Small intestine (tissue), 7 donors: ENCODE data around the gene GFRA4. TPM values are rescaled to one million over a fixed set of nuclear protein-coding genes. Genes with fewer than 3 reads are reported as not detected.

ENCODE experiments used
- DNase-seq, 2 donors: peaks; one replicate each; pipeline versions ENCODE4 v3.0.0 to v3.0.0-alpha.2; 2013
- FAIRE-seq: peaks from 2 replicates; lab custom pipeline; 2012; peaks lifted over from hg19 to GRCh38; lab: Jason Lieb, UNC
- H3K27ac ChIP-seq, 3 donors: one replicate each; pipeline ENCODE4 v1.5.1; 2013; ENCODE audit warnings: low read length in 2 of 3, mild to moderate bottlenecking in 2 of 3, control low read depth in 1 of 3, inconsistent platforms in 1 of 3, low read depth in 1 of 3, moderate library complexity in 1 of 3
- H3K27me3 ChIP-seq, 3 donors: one replicate each; pipeline ENCODE4 v1.6.1; 2013; ENCODE audit warnings: low read length in 3 of 3, inconsistent platforms in 1 of 3; ENCODE audit not compliant: control insufficient read depth in 3 of 3, insufficient read depth in 3 of 3
- H3K36me3 ChIP-seq, 3 donors: one replicate each; pipeline ENCODE4 v1.6.1; 2013; ENCODE audit warnings: low read length in 3 of 3, inconsistent platforms in 1 of 3, low read depth in 1 of 3, mild to moderate bottlenecking in 1 of 3, moderate library complexity in 1 of 3; ENCODE audit not compliant: control insufficient read depth in 3 of 3, insufficient read depth in 2 of 3
- H3K4me1 ChIP-seq, 3 donors: one replicate each; pipeline ENCODE4 v1.6.1; 2013; ENCODE audit warnings: low read length in 2 of 3, inconsistent platforms in 1 of 3, low read depth in 1 of 3, mild to moderate bottlenecking in 1 of 3, moderate library complexity in 1 of 3; ENCODE audit not compliant: control insufficient read depth in 3 of 3, insufficient read depth in 2 of 3
- H3K4me3 ChIP-seq, 3 donors: one replicate each; pipeline ENCODE4 v1.5.1; 2013; ENCODE audit warnings: low read length in 3 of 3, control low read depth in 1 of 3, inconsistent platforms in 1 of 3, low read depth in 1 of 3, mild to moderate bottlenecking in 1 of 3, moderate library complexity in 1 of 3
- H3K9me3 ChIP-seq, 2 donors: one replicate each; pipeline ENCODE4 v1.6.1; 2013; ENCODE audit warnings: low read depth in 1 of 2, low read length in 1 of 2; ENCODE audit not compliant: control insufficient read depth in 2 of 2, insufficient read depth in 1 of 2
- WGBS, 3 donors: extraction: QIAGEN DNeasy Blood & Tissue Kit; methylation state at CpG; one replicate each; pipeline ENCODE4 v1.1.7; 2013; 5-methylcytosine and 5-hydroxymethylcytosine counted together
- polyA plus RNA-seq, 4 donors: library from polyadenylated mRNA; stranded (reverse) in 3 of 4; unstranded in 1 of 4; fragments of 200-250 nt in 3 of 4; fragments of 120-200 nt in 1 of 4; gene quantifications; one replicate each; pipeline versions ENCODE4 v1.2.1 to v1.2.3, GENCODE V29; 2013
- donor health status: healthy with polysubstance abuse.
- donor health status: control.
- donor health status: control.
- donor health status: Bipolar disorder and iron deficiency.
- donor health status: healthy.

The GFRA4 gene
- polyA plus RNA-seq, 4 donors: not detected

DNA sequence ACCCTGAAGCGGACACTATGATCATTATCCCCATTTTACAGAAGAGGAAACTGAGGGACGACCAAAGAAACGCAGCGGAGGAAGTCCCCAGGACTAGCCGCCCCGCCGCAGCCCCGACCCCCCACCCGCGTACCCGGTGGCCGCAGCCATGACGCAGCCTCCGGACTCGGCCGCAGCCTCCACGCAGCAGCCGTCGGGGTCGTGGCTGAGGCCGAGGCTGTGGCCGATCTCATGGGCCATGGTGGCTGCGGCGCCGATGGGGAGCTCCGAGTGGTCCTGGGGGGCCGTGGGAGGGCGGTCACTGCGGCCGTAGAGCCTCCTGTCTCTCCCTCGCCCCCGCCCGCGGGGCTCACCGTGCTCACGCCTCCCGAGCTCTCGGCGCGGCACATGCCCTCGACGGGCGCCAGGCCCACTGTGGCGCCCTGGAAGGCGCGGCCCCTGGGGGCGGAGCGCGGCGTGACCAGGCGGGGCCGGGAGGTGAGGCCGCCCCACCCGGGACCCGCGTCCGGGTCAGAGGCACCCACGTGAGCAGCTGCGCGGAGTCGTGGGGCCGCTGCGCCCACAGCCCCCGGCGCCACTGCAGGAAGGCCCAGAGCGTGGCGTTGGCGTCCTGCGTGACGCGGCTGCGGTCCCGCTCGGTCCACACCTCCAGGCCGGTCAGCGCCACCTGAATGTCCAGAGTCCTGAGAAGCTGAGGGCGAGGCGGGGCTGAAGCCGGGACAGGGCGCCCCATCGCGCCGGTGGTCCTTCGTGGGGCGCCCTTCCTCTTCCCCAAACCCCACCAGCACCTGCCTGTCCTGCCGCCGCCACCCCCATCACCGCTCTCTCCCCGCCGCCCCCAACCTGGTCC is 10.2 kb upstream of the GFRA4 start:
- Histone ChIP-seq H3K9me3 (no peaks in the 10 kb centered on the region), H3K27me3 (peaks cover 9 to 74% (median 12%) of the 10 kb centered on the region in 3 donors), H3K36me3 (peaks cover 0 to 2% (median 0%) of the 10 kb centered on the region in 3 donors), H3K4me3 (no peak overlapping the region), H3K4me1 (peaks cover 0 to 2% (median 0%) of the 10 kb centered on the region in 3 donors), H3K27ac (no peak overlapping the region)
- FAIRE-seq (no peak), DNase-seq (no peak)
- 33 to 56% (median 38%) methylated on average over 68 to 90 of the region's 90 CpGs for WGBS, 3 donors

DNA sequence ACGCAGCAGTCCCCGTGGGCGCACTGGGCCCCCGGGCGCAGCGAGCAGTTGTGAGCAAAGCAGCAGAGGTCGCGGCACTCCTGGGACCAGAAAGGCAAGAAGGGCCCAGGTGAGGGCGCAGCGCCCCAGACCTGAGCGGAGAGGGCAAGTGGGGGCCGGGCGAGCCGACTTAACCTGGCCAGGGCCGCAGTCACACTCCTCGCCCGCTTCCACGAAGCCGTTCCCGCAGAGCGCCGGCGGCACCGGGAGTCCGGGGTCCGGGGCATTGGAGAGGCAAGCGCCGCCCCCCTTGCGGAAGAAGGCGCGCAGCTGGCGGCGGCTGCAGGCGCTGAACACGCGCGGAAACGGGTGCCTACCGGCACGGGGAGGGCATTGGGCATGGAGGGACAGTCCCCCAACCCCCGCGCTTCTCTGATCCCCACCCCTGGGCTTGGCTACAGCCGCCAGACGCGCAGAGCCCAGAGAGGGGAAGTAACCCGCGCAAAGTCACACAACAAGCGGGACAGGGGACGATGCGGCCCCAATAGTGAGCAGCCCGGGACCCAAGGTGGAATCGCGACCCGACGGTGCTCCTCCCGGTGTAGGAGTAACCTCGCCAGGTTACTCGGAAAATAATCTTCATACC is 9.5 kb upstream of the GFRA4 start:
- peaks cover 0 to 2% (median 0%) of the 10 kb centered on the region in 3 donors for H3K4me1 ChIP-seq
- DNase-seq (no peak), FAIRE-seq (no peak)

DNA sequence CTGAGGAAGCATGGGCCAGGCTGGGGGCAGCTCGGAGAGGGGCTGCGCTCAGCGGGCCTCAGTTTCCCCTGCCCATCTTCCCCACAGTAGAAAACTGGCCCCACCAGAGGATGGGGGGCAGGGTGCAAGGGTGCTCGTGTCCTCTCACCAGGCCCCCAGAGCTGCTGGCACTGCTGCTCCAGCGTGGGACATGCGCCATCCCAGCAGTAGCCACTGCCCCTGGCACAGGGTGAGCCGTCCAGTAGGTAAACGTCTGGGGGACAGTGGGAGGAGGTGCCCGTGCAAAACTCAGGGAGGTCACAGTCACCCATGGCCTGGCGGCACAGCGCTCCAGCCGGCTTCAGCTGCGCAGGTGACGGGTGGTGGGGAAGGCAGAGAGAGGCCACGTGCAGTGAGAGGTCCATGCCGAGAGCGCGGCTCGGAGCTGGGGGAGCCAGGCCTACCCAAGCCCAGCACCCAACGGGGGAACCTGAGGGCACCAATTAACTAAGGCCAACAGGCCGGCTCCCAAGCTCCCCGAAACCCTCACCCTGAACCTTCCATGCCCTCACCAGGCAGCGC is 8.9 kb upstream of the GFRA4 start:
- WGBS, 3 donors: 37 to 54% (median 40%) methylated on average over 21 to 23 of the region's 23 CpGs
- H3K4me3 ChIP-seq: no peak overlapping the region
- H3K27ac ChIP-seq: no peak overlapping the region
- peaks cover 0 to 2% (median 0%) of the 10 kb centered on the region in 3 donors for H3K4me1 ChIP-seq
- peaks cover 0 to 2% (median 0%) of the 10 kb centered on the region in 3 donors for H3K36me3 ChIP-seq
- no peaks in the 10 kb centered on the region for H3K9me3 ChIP-seq
- no peak for FAIRE-seq
- peaks cover 9 to 64% (median 12%) of the 10 kb centered on the region in 3 donors for H3K27me3 ChIP-seq
- no peak for DNase-seq

More for the DNA sequence above, 9.5 kb upstream of the GFRA4 start:
- Histone ChIP-seq H3K4me3 (no peak overlapping the region), H3K27ac (no peak overlapping the region), H3K36me3 (peaks cover 0 to 2% (median 0%) of the 10 kb centered on the region in 3 donors), H3K27me3 (peaks cover 9 to 70% (median 12%) of the 10 kb centered on the region in 3 donors), H3K9me3 (no peaks in the 10 kb centered on the region)
- WGBS, 3 donors: 7 to 30% (median 10%) methylated on average over 45 to 58 of the region's 58 CpGs

DNA sequence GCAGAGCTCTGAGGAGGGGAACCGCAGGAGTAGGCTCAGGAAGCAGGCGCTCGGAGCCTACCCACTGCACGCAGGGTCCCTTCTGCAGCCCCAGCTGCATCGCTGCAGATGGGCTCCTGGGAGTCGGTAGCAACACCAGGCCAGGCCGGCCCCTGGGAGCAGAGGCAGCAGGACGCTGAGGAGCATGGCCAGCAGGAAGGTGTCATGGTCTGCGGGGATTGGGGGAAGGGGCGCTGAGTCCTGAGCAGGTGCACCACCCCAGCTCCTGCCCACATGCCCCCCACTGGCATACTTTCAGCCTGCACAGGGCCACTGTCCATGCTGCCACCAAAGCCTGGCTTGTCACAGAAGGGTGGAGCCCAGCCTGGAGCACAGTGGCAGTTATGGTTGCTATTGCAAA is 7.7 kb upstream of the GFRA4 start:
- Histone ChIP-seq H3K4me1 (no peaks in the 10 kb centered on the region), H3K9me3 (no peaks in the 10 kb centered on the region), H3K36me3 (peaks cover 0 to under 1% (median 0%) of the 10 kb centered on the region in 3 donors), H3K27ac (no peak overlapping the region), H3K27me3 (peaks cover 9 to 54% (median 12%) of the 10 kb centered on the region in 3 donors), H3K4me3 (no peak overlapping the region)
- FAIRE-seq (no peak), DNase-seq (no peak)
- 77 to 88% (median 84%) methylated on average over 10 of the region's 10 CpGs for WGBS, 3 donors

DNA sequence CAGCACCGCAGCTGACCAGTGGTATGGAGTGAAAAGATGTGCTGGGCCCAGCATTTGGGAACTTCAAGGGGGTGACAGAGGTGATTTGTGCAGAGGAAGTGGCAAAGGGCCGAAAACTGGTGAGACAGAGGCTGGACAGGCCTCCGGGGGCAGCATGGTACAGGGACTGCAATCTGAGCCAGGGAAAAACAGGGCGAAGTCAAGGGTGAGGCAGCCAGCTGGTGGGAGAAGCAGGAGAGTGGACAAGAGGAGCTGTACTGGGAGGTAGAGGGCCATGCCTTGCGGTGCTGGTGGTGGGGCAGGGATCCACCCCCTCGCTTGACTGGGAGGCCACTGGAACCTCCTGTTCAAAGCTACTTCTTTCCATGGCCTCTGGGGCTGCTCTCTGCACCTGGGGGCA is 7.3 kb upstream of the GFRA4 start:
- Histone ChIP-seq H3K36me3 (no peaks in the 10 kb centered on the region), H3K9me3 (no peaks in the 10 kb centered on the region), H3K4me1 (no peaks in the 10 kb centered on the region), H3K27ac (no peak overlapping the region), H3K27me3 (peaks cover 9 to 50% (median 11%) of the 10 kb centered on the region in 3 donors), H3K4me3 (no peak overlapping the region)
- FAIRE-seq (no peak), DNase-seq (no peak)
- 49 to 64% (median 53%) methylated on average over 6 of the region's 6 CpGs for WGBS, 3 donors

DNA sequence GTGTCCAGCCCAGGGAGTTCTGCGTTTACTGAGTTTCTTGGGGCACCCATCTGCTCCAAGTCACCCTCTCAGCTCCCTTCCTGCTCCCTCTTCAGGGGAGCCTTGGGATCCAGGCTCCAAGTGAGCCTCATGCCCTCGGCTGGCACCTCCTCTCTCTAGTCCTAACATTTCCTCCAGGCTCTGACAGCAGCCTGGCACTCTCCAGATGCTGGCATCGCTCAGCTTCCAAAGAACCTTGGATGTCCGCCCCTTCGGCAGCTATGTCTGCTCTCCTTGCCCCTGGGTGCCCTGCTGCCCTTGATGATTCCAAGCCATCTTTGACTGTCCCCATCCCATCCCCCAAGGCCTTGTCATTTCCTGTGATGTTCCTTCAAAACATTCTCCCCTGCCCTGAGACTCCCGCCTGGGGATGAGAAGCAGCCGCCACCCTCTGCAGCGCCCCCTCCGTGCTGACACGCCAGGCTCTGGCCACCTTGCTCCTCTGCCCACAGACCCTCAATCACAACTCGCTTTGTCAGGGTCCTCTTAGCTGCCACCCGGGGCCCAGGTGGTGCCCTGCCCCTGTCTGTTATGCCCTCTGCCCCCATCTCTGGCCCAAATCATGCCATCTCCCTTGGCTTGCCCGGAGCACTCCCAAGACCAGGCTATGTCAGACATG is 6.6 kb upstream of the GFRA4 start:
- FAIRE-seq: no peak
- DNase-seq: no peak
- 75 to 80% (median 80%) methylated on average over 13 of the region's 13 CpGs for WGBS, 3 donors
- H3K4me1 ChIP-seq: no peaks in the 10 kb centered on the region
- H3K27ac ChIP-seq: no peak overlapping the region
- H3K36me3 ChIP-seq: no peaks in the 10 kb centered on the region
- no peak overlapping the region for H3K4me3 ChIP-seq
- peaks cover 9 to 45% (median 9%) of the 10 kb centered on the region in 3 donors for H3K27me3 ChIP-seq
- H3K9me3 ChIP-seq: no peaks in the 10 kb centered on the region

DNA sequence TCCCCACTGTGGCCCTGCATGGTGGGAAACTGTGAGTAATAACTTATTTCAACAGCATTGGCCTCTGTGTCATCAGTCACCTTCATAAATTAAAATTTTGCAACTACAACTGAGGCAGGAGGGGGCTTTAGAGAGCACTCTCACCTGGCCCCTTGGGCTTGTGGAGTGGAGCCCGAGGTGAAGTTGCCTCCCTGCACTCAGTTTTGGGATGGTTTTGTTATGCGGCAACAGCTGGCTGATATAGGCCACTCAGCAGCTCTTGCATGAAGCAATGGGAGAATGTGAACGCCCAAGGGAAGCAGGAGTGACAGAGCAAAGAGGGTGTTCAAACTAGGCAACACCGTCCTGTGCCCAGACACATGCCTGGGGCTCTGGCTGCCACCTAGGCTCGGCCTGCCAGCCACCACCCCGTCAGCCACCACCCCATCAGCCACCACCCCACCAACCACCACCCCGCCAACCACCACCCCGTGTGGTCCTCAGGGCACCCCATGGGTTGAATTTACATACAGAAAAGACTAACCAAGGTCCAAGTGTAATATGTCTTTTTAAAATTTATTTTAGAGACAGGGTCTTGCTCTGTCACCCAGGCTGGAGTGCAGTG is 4.3 kb upstream of the GFRA4 start:
- Histone ChIP-seq H3K36me3 (no peaks in the 10 kb centered on the region), H3K4me3 (no peak overlapping the region), H3K9me3 (no peaks in the 10 kb centered on the region), H3K27me3 (peaks cover 4 to 43% (median 7%) of the 10 kb centered on the region in 3 donors), H3K27ac (no peak overlapping the region), H3K4me1 (no peaks in the 10 kb centered on the region)
- WGBS, 3 donors: 87 to 89% (median 87%) methylated on average over 8 of the region's 8 CpGs
- FAIRE-seq: no peak
- no peak for DNase-seq
